GM12878 (cell line): ENCODE measurements around the gene SKIDA1. TPM values are rescaled to one million over a fixed set of nuclear protein-coding genes. Genes with fewer than 3 reads are reported as not detected.

ENCODE experiments used
- ATAC-seq: fragments of 200-7000 bp; cut with Tn5 transposase; 3 replicates; pipeline ENCODE4 v1.9.1; 2020; ENCODE audit warnings: mild to moderate bottlenecking, moderate library complexity
- BruUV-seq: library from RNA; stranded (reverse); fragments of 400-500 nt; replicated peaks from 2 replicates; lab custom pipeline; 2021; lab: Mats Ljungman, UMichigan
- CTCF ChIA-PET: fragments of 300-600 bp; sonication (Branson Sonifier 250); formaldehyde crosslinking; extraction: SDS; loops from one replicate; lab custom pipeline; 2021; ENCODE audit warnings: inconsistent platforms; lab: Yijun Ruan, JAX
- POLR2A ChIA-PET: fragments of 350-600 bp; formaldehyde crosslinking; extraction: SDS; loops from one replicate; lab custom pipeline; 2021; ENCODE audit warnings: inconsistent platforms; lab: Charles Lee
- RAD21 ChIA-PET: fragments of 300-600 bp; sonication (Branson Sonifier 250); formaldehyde crosslinking; loops from one replicate; lab custom pipeline; 2023; ENCODE audit warnings: antibody characterized with exemption; ENCODE audit not compliant: unreplicated experiment; lab: Charles Lee
- SMC1A ChIA-PET: fragments of 300-600 bp; sonication (Branson Sonifier 250); formaldehyde crosslinking; loops from one replicate; lab custom pipeline; 2023; ENCODE audit not compliant: unreplicated experiment, uncharacterized antibody; lab: Charles Lee
- DNase-seq: peaks from one replicate; pipeline ENCODE4 v3.0.0-alpha.2; 2011; ENCODE audit warnings: low read depth, low spot score
- FAIRE-seq: peaks from 3 replicates; lab custom pipeline; 2011; peaks lifted over from hg19 to GRCh38; lab: Jason Lieb, UNC
- H2AFZ ChIP-seq: 2 replicates; pipeline ENCODE4 v1.6.0; 2011; ENCODE audit warnings: low read depth, low read length, control low read depth; ENCODE audit not compliant: control insufficient read depth
- H3K27ac ChIP-seq: 2 replicates; pipeline ENCODE4 v1.5.1; 2011; ENCODE audit warnings: control low read depth; ENCODE audit not compliant: control insufficient read depth, insufficient read depth
- H3K27me3 ChIP-seq, 2 experiments: replicated peaks in 1 of 2; 2 replicates each; pipeline versions ENCODE4 v1.6.0 to v1.6.1; 2011; ENCODE audit warnings: low read length in 1 of 2; ENCODE audit not compliant: control insufficient read depth in 2 of 2, insufficient read depth in 2 of 2
- H3K36me3 ChIP-seq, 2 experiments: 2 replicates each; pipeline ENCODE4 v1.5.1; 2011; ENCODE audit warnings: low read length in 1 of 2; ENCODE audit not compliant: control insufficient read depth in 2 of 2, insufficient read depth in 2 of 2
- H3K4me1 ChIP-seq: 2 replicates; pipeline ENCODE4 v1.6.1; 2011; ENCODE audit warnings: mild to moderate bottlenecking, low read length, moderate library complexity, mixed read lengths; ENCODE audit not compliant: control insufficient read depth, insufficient read depth
- H3K4me2 ChIP-seq: 2 replicates; pipeline ENCODE4 v1.6.0; 2011; ENCODE audit warnings: control low read depth; ENCODE audit not compliant: control insufficient read depth, insufficient read depth
- H3K4me3 ChIP-seq: fragments of 200-600 bp; sonication (generic); 2 replicates; pipeline ENCODE4 v1.5.1; 2016
- H3K79me2 ChIP-seq: 2 replicates; pipeline ENCODE4 v1.6.0; 2011; ENCODE audit warnings: low read length; ENCODE audit not compliant: control insufficient read depth, insufficient read depth
- H3K9ac ChIP-seq: 2 replicates; pipeline ENCODE4 v1.8.0; 2011; ENCODE audit warnings: low read length, control low read depth, mixed read lengths; ENCODE audit not compliant: control insufficient read depth, insufficient read depth
- H3K9me3 ChIP-seq: replicated peaks from 3 replicates; pipeline ENCODE4 v1.5.1; 2011; ENCODE audit warnings: mild to moderate bottlenecking, low read length; ENCODE audit not compliant: control insufficient read depth, insufficient read depth
- H4K20me1 ChIP-seq: 2 replicates; pipeline ENCODE4 v1.6.0; 2011; ENCODE audit not compliant: control insufficient read depth, insufficient read depth
- E4F1 ChIP-seq: fragments of 450-650 bp; IDR thresholded peaks from 2 replicates; pipeline ENCODE4 v1.6.1; 2018; ENCODE audit warnings: borderline replicate concordance, mild to moderate bottlenecking; ENCODE audit not compliant: partially characterized antibody
- ELK1 ChIP-seq: IDR thresholded peaks from 2 replicates; pipeline ENCODE4 v1.6.1; 2012; ENCODE audit warnings: low read depth, low read length, improper control_type of control experiment
- FOXM1 ChIP-seq: IDR thresholded peaks from 2 replicates; pipeline ENCODE4 v1.6.1; 2012; ENCODE audit warnings: low read depth, mild to moderate bottlenecking, inconsistent platforms, low read length, moderate library complexity
- HDGF ChIP-seq: fragments of 450-650 bp; IDR thresholded peaks from 2 replicates; pipeline ENCODE4 v1.6.1; 2016; ENCODE audit warnings: antibody characterized with exemption
- IKZF2 ChIP-seq, 2 experiments: fragments of 450-650 bp; IDR thresholded peaks; 2 replicates each; pipeline ENCODE4 v1.6.1; 2017; ENCODE audit warnings: mild to moderate bottlenecking in 2 of 2, moderate library complexity in 2 of 2
- MTA3 ChIP-seq: IDR thresholded peaks from 2 replicates; pipeline ENCODE4 v1.6.1; 2012; ENCODE audit warnings: low read length, inconsistent platforms, borderline replicate concordance
- SIX5 ChIP-seq: IDR thresholded peaks from 2 replicates; pipeline ENCODE4 v1.6.1; 2011; ENCODE audit warnings: mild to moderate bottlenecking, low read depth, low read length, moderate library complexity; ENCODE audit not compliant: severe bottlenecking
- ZBTB33 ChIP-seq: fragments of 450-650 bp; IDR thresholded peaks from 2 replicates; pipeline ENCODE4 v1.6.1; 2017; ENCODE audit warnings: mild to moderate bottlenecking
- ZNF24 ChIP-seq: fragments of 450-650 bp; IDR thresholded peaks from 2 replicates; pipeline ENCODE4 v1.6.1; 2017; ENCODE audit warnings: antibody characterized with exemption, mild to moderate bottlenecking
- ZSCAN29 ChIP-seq: fragments of 450-650 bp; IDR thresholded peaks from 2 replicates; pipeline ENCODE4 v1.6.1; 2017; ENCODE audit warnings: mild to moderate bottlenecking, moderate library complexity
- WGBS: methylation state at CpG from one replicate; pipeline ENCODE4 v1.1.6; 2016; ENCODE audit warnings: low lambda C conversion rate; ENCODE audit not compliant: insufficient replicate concordance, insufficient coverage; ENCODE audit errors: missing lambda C conversion rate; 5-methylcytosine and 5-hydroxymethylcytosine counted together
- in situ Hi-C: fragments of 300-500 bp; cut with MboI; formaldehyde crosslinking; loops from 9 replicates; pipeline ENCODE4 v1.14.3; 2018; ENCODE audit warnings: mixed read lengths
- intact Hi-C: fragments of 100-400 bp; cut with micrococcal nuclease; formaldehyde crosslinking; loops from one replicate; pipeline ENCODE4 v1.14.2; 2022; ENCODE audit not compliant: unreplicated experiment
- polyA plus RNA-seq, 11 experiments: library from polyadenylated mRNA; depleted of rRNA in 4 of 11; unstranded in 6 of 11; stranded (reverse) in 5 of 11; fragments of >200 nt; fragmentation: Nextera tagmentation in 4 of 11; fragmentation: Illumina TruSeq in 1 of 11; extraction: Ambion mirVana in 4 of 11; extraction: Trizol in 1 of 11; gene quantifications; 1 replicate in 1 of 11; 2 replicates in 10 of 11; pipeline versions ENCODE4 v1.2.1 to v1.2.3, GENCODE V29; 2011 to 2016; ENCODE audit warnings: inconsistent platforms in 2 of 11, missing spikeins in 2 of 11, low read depth in 1 of 11
- total RNA-seq, 4 experiments: library from RNA; depleted of rRNA in 3 of 4; stranded (reverse); fragments of >200 nt in 3 of 4; fragmentation: Illumina TruSeq in 1 of 4; extraction: Trizol in 1 of 4; gene quantifications; 2 replicates each; pipeline versions ENCODE4 v1.2.1 to v1.2.3, GENCODE V29; 2013 to 2021
- TF ChIP-seq, protein P1 (sequence below): IDR thresholded peaks from 2 replicates; pipeline ENCODE4 v1.6.1; 2011; ENCODE audit warnings: low read depth, low read length, improper control_type of control experiment, borderline replicate concordance
- TF ChIP-seq, protein P2 (sequence below): fragments of 450-650 bp; formaldehyde crosslinking; IDR thresholded peaks from 2 replicates; pipeline ENCODE4 v1.4.0; 2022; ENCODE audit warnings: mild to moderate bottlenecking, moderate library complexity

The SKIDA1 gene
- total and polyA plus RNA-seq, 10 of the 15 experiments (the other 5 are each of a cell fraction or from before 2014, with no cell fraction given): 0.05 to 0.90 (median 0.28) TPM

DNA sequence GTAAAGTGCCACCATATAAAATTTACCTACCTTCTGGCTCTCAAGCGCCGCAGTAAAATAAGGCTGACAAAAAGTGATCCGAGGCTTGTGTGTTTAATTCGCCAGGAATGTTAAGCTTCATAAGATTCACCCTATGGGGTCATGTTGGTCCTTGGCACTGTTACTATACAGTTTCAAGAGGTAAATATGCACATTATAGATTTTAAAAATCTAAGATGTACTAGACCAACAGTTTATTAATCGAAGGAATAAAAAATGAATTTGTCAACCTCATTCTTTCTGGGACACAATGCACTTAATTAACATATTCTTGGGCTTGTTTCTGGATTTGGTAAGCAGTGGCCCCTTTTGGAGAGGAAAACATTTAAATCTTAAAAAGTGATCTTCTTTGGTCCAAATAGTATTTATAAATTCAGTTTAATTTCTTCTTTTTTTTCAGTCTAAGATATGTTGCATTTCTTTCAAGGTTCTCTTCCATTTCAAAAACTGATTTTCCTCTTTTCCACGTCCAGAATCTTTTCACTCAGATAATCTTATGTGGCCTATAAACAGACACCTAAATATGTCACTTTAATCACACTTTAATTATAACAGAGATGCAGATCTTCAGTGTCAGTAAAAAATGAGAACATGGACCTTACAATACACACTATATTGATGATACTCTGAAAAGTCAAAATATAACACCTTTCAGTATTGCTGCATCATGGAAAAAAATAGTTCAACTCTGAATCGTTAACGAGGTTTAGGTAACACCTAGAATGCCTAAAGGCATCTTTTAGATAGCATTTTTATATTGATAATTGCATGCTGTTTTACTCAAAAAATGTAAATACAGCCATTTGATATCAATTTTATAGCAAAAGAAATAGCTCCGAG lies 3.8 kb upstream of the SKIDA1 start:
- Histone ChIP-seq H3K36me3 (no peaks in the 10 kb centered on the region), H3K27me3 (peaks cover 0 to 4% of the 10 kb centered on the region in 2 experiments; a peak in 1 of 4 replicates), H4K20me1 (no peaks in the 10 kb centered on the region), H3K4me3 (no peak overlapping the region), H3K4me1 (peaks cover 13% of the 10 kb centered on the region), H2AFZ (no peak overlapping the region), H3K79me2 (no peaks in the 10 kb centered on the region; the same call in 1 of the 2 replicates), H3K9ac (no peak overlapping the region), H3K4me2 (no peak overlapping the region), H3K27ac (no peak overlapping the region), H3K9me3 (no peaks in the 10 kb centered on the region)
- intact Hi-C loops: no loop called here
- ChIA-PET CTCF (interaction anchor here (1.0 kb wide), 1 partner anchor 11 kb away, joined by 3 read pairs; no protein-coding TSS in a partner anchor), POLR2A (interaction anchor here (0.6 kb wide), 1 partner anchor 1008 kb away, joined by 8 read pairs; no protein-coding TSS in a partner anchor), RAD21 (no interaction called here), SMC1A (interaction anchor here (1.7 kb wide), 1 partner anchor 202 kb away, joined by 4 read pairs; no protein-coding TSS in a partner anchor)
- ATAC-seq (no peak), DNase-seq (no peak), FAIRE-seq (no peak)
- no TSS peak for BruUV-seq
- in situ Hi-C loops: loop anchor here (5.0 kb wide), 1 partner anchor 788 kb away; the partner anchor contains the start of gene COMMD3
- WGBS: 87% methylated on average over 9 of the region's 9 CpGs
- TF ChIP-seq ZBTB33: no peak
- TF ChIP-seq HDGF: no peak
- no peak for TF ChIP-seq ELK1
- no peak for TF ChIP-seq E4F1
- no peak for TF ChIP-seq FOXM1
- TF ChIP-seq ZNF24: no peak
- no peak for TF ChIP-seq SIX5
- TF ChIP-seq IKZF2 (IDR thresholded peaks at IDR 0.05): no peak
- TF ChIP-seq, protein P1, sequence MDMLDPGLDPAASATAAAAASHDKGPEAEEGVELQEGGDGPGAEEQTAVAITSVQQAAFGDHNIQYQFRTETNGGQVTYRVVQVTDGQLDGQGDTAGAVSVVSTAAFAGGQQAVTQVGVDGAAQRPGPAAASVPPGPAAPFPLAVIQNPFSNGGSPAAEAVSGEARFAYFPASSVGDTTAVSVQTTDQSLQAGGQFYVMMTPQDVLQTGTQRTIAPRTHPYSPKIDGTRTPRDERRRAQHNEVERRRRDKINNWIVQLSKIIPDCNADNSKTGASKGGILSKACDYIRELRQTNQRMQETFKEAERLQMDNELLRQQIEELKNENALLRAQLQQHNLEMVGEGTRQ: no peak
- no peak for TF ChIP-seq MTA3
- TF ChIP-seq, protein P2, sequence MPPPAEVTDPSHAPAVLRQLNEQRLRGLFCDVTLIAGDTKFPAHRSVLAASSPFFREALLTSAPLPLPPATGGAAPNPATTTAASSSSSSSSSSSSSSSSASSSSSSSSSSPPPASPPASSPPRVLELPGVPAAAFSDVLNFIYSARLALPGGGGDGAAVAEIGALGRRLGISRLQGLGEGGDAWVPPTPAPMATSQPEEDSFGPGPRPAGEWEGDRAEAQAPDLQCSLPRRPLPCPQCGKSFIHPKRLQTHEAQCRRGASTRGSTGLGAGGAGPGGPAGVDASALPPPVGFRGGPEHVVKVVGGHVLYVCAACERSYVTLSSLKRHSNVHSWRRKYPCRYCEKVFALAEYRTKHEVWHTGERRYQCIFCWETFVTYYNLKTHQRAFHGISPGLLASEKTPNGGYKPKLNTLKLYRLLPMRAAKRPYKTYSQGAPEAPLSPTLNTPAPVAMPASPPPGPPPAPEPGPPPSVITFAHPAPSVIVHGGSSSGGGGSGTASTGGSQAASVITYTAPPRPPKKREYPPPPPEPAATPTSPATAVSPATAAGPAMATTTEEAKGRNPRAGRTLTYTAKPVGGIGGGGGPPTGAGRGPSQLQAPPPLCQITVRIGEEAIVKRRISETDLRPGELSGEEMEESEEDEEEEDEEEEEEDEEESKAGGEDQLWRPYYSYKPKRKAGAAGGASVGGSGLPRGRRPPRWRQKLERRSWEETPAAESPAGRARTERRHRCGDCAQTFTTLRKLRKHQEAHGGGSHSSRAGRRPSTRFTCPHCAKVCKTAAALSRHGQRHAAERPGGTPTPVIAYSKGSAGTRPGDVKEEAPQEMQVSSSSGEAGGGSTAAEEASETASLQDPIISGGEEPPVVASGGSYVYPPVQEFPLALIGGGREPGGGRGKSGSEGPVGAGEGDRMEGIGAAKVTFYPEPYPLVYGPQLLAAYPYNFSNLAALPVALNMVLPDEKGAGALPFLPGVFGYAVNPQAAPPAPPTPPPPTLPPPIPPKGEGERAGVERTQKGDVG (CRISPR knock-in tag): no peak
- TF ChIP-seq ZSCAN29: no peak
